Lower lobe of right lung (tissue), 2 donors: ENCODE measurements around the gene SPATA22. TPM values are rescaled to one million over a fixed set of nuclear protein-coding genes. Genes with fewer than 3 reads are reported as not detected.

ENCODE experiments used
- ATAC-seq, 2 donors: fragments of 200-7000 bp; cut with Tn5 transposase; one replicate each; pipeline ENCODE4 v1.9.1; 2020 to 2022; ENCODE audit warnings: mild to moderate bottlenecking in 2 of 2, moderate library complexity in 2 of 2
- DNase-seq: peaks from one replicate; pipeline ENCODE4 v3.0.0-alpha.2; 2020
- H3K27ac ChIP-seq: fragments of 200-600 bp; one replicate; pipeline ENCODE4 v1.8.0; 2022
- H3K27me3 ChIP-seq: fragments of 200-600 bp; one replicate; pipeline ENCODE4 v1.8.0; 2022; ENCODE audit warnings: low read depth
- H3K36me3 ChIP-seq: fragments of 200-600 bp; one replicate; pipeline ENCODE4 v1.8.0; 2022; ENCODE audit warnings: mild to moderate bottlenecking
- H3K4me1 ChIP-seq: fragments of 200-600 bp; one replicate; pipeline ENCODE4 v1.8.0; 2022
- H3K4me3 ChIP-seq: fragments of 200-600 bp; one replicate; pipeline ENCODE4 v1.8.0; 2022; ENCODE audit warnings: mild to moderate bottlenecking
- H3K9me3 ChIP-seq: fragments of 200-600 bp; one replicate; pipeline ENCODE4 v1.8.0; 2022
- CTCF ChIP-seq: fragments of 200-600 bp; IDR thresholded peaks from one replicate; pipeline ENCODE4 v1.8.0; 2022; ENCODE audit warnings: antibody characterized with exemption, mild to moderate bottlenecking
- intact Hi-C: fragments of 100-400 bp; cut with DNase I; formaldehyde crosslinking; loops from one replicate; pipeline ENCODE4 v1.11.0; 2022
- total RNA-seq: library from RNA; stranded (reverse); fragmentation: NEBNext Ultra II Directional; extraction: Animal tissue kit (Norgen Biotek cat#: 25700); gene quantifications from one replicate; pipeline ENCODE4 v1.2.1, GENCODE V29; 2021
- donor health status: DM: no; HTN: yes; CAD: no; lungs with severe emphysema.

SPATA22 gene
- total RNA-seq, 1 donor from 2014 or later, result 0.53 TPM

GRCh38 chr17:3511852-3512504, 40.4 kb upstream of the SPATA22 start:
- H3K36me3 ChIP-seq, result no peaks in the 10 kb centered on the region

GRCh38 chr17:3510090-3510489, 38.5 kb upstream of the SPATA22 start:
- Histone ChIP-seq H3K36me3 (no peaks in the 10 kb centered on the region), H3K27me3 (no peaks in the 10 kb centered on the region), H3K4me3 (no peak overlapping the region), H3K9me3 (no peaks in the 10 kb centered on the region), H3K4me1 (peaks cover 4% of the 10 kb centered on the region), H3K27ac (no peak overlapping the region)
- ATAC-seq (no peak), DNase-seq (no peak)
- TF ChIP-seq CTCF, result no peak
- intact Hi-C loops, result no loop called here

More at GRCh38 chr17:3511852-3512504, 40.4 kb upstream of the SPATA22 start:
- intact Hi-C loops, result no loop called here
- H3K4me3 ChIP-seq, result no peak overlapping the region
- no peak for TF ChIP-seq CTCF
- no peaks in the 10 kb centered on the region for H3K9me3 ChIP-seq
- H3K4me1 ChIP-seq, result peaks cover 4% of the 10 kb centered on the region
- peak overlapping the region; percentile 70 for H3K27ac ChIP-seq
- no peaks in the 10 kb centered on the region for H3K27me3 ChIP-seq
- ATAC-seq, result peak; percentile 14 to 51
- DNase-seq, result no peak

GRCh38 chr17:3507869-3508268, 36.2 kb upstream of the SPATA22 start:
- H3K4me1 ChIP-seq, result no peaks in the 10 kb centered on the region
- H3K27me3 ChIP-seq, result no peaks in the 10 kb centered on the region
- no peak for TF ChIP-seq CTCF
- H3K4me3 ChIP-seq, result no peak overlapping the region
- H3K27ac ChIP-seq, result no peak overlapping the region
- no peaks in the 10 kb centered on the region for H3K36me3 ChIP-seq
- intact Hi-C loops, result no loop called here
- H3K9me3 ChIP-seq, result no peaks in the 10 kb centered on the region
- ATAC-seq, result no peak
- DNase-seq, result no peak

- Histone ChIP-seq H3K36me3 (no peaks in the 10 kb centered on the region), H3K4me1 (no peaks in the 10 kb centered on the region), H3K27me3 (no peaks in the 10 kb centered on the region), H3K27ac (no peak overlapping the region), H3K9me3 (no peaks in the 10 kb centered on the region), H3K4me3 (no peak overlapping the region)
- no peak for TF ChIP-seq CTCF
- DNase-seq, result no peak
- intact Hi-C loops, result no loop called here
- no peak for ATAC-seq
Observed at GRCh38 chr17:3507071-3507470, 35.5 kb upstream of the SPATA22 start.

- no peak for TF ChIP-seq CTCF
- intact Hi-C loops, result no loop called here
- DNase-seq (no peak), ATAC-seq (no peak)
- Histone ChIP-seq H3K27ac (no peak overlapping the region), H3K4me1 (no peaks in the 10 kb centered on the region), H3K27me3 (no peaks in the 10 kb centered on the region), H3K4me3 (no peak overlapping the region), H3K36me3 (no peaks in the 10 kb centered on the region), H3K9me3 (no peaks in the 10 kb centered on the region)
Observed at GRCh38 chr17:3506054-3506453, 34.4 kb upstream of the SPATA22 start.
